Astrocyte of the cerebellum (primary cell): ENCODE results near the gene TP63.

Experiments used
- DNase-seq: peaks from one replicate; pipeline ENCODE4 v3.0.0-alpha.2; 2011; ENCODE audit warnings: low read depth
- H3K4me3 ChIP-seq: 2 replicates; pipeline ENCODE4 v1.5.1; 2011; ENCODE audit warnings: mild to moderate bottlenecking, low read depth, low read length, moderate library complexity
- in situ Hi-C: cut with HindIII; loops from 2 replicates; pipeline ENCODE4 v1.10.0; 2017; ENCODE audit warnings: low sequenced_read_pairs
- TF ChIP-seq, protein P1 (sequence below): IDR thresholded peaks from 2 replicates; pipeline ENCODE4 v1.5.1; 2012; ENCODE audit warnings: low read length, low read depth, moderate library complexity, mild to moderate bottlenecking; ENCODE audit errors: missing control alignments

TP63 gene

DNA sequence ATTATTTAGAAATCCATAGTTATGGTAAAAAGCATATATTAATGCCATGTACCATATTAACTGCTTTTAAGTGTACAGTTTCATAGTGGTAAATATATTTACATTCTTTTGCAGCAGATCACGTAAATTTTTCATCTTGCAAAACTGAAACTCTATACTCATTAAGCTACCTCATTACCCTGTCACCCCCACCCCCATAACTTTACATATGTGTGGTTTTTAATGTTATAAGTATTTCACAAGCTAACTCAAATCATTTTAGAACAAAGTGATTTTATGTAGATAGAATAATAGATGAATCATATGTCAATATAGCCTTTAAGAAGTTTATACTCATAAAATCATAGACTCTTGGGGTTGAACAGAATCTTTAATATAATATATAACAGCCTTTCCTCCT lies 7.1 kb upstream of the TP63 start:
- DNase-seq: no peak
- no peak overlapping the region for H3K4me3 ChIP-seq

DNA sequence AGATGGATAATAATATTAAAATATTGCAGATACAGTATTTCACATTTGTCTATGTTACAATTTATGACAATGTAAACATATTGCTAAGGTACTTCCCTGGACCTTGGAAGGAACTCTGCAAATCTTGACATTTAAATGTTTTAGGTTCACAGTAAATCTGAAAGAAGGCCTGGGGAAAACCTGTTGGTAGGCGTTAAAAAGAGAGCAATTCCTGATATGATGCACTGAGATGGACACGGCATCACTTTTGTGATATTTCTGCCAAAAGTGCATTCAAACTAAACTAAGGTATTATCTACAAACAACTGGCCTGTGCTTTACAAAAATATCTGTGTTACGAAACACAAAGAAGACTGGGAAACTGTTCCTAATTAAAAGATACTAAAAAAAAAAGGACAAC lies 6.1 kb upstream of the TP63 start:
- in situ Hi-C loops: no loop called here
- no peak overlapping the region for H3K4me3 ChIP-seq
- no peak for DNase-seq
- TF ChIP-seq, protein P1, sequence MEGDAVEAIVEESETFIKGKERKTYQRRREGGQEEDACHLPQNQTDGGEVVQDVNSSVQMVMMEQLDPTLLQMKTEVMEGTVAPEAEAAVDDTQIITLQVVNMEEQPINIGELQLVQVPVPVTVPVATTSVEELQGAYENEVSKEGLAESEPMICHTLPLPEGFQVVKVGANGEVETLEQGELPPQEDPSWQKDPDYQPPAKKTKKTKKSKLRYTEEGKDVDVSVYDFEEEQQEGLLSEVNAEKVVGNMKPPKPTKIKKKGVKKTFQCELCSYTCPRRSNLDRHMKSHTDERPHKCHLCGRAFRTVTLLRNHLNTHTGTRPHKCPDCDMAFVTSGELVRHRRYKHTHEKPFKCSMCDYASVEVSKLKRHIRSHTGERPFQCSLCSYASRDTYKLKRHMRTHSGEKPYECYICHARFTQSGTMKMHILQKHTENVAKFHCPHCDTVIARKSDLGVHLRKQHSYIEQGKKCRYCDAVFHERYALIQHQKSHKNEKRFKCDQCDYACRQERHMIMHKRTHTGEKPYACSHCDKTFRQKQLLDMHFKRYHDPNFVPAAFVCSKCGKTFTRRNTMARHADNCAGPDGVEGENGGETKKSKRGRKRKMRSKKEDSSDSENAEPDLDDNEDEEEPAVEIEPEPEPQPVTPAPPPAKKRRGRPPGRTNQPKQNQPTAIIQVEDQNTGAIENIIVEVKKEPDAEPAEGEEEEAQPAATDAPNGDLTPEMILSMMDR: no peak

More for the DNA sequence above, 7.1 kb upstream of the TP63 start:
- TF ChIP-seq, protein P1: no peak
- in situ Hi-C loops: no loop called here

DNA sequence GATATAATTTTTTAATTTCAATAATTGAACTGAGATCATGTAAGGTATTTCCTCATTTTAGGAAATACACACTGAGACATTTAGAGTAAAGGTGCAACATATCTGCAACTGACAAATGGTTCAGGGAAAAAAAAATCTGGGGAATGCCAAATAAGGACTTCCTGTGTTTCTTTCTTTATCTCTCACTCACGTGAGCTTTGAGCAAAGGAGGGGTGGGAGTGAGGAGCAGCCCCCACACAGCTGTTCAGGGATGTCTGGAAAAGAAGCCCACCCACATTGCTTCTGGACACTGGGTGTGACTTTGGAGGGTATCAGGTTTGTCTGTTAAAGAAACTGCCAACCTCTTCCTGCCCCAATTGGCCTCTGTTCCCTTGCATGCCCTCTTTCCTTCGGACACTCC lies 5.6 kb upstream of the TP63 start:
- no peak for DNase-seq
- TF ChIP-seq, protein P1: no peak
- in situ Hi-C loops: no loop called here
- H3K4me3 ChIP-seq: no peak overlapping the region

DNA sequence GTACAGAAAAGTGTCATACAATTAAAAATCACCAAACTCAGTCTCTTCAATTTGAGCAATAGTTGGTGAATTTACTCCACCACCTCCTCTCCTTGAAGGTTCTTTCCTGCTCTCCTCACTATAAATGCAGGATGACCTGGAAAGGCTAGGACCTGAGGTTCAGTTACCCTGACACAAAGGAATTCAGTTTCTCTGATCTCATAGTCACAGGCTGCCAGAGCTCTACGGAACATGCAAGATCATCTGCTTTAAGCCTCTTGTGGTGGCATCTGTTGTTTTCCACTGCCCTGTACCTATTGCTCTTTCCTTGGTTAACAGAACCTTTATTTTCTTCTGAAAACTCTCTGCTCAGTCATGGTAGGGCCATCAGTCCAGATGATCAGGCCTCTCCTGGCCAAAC lies 4.9 kb upstream of the TP63 start:
- no peak overlapping the region for H3K4me3 ChIP-seq
- in situ Hi-C loops: no loop called here
- TF ChIP-seq, protein P1: no peak
- DNase-seq: no peak

DNA sequence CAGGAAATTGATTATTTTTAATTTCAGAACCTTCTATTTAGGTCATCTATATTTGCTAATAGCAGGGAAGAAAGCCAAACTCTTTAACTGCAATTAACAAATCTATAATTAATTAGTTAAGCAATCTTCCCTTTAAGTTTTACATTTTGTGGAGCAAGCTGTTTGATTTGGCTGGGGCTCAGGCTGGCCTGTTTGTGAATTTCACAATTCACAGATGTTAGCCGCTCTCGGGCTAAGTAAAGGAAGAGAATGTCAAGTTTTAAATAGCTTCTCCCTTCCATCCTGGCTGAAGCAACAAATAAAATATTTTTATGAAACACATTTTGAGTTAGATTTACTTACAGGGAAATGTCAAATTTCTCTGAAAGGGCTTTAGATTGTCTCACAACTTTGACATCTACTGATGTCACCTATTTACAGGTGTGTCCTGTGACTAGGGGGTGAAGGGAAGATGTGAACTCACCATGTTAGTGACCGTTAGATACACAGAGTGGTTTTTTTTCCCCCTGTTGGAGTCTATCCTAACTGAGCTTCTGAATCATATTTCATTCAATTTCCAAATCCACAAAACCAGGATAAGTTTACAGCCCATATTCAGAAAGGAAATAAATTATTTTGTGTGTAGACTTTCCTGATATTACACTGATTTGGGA lies 1.3 kb upstream of the TP63 start:
- TF ChIP-seq, protein P1: no peak
- no peak for DNase-seq
- in situ Hi-C loops: no loop called here
- no peak overlapping the region for H3K4me3 ChIP-seq

DNA sequence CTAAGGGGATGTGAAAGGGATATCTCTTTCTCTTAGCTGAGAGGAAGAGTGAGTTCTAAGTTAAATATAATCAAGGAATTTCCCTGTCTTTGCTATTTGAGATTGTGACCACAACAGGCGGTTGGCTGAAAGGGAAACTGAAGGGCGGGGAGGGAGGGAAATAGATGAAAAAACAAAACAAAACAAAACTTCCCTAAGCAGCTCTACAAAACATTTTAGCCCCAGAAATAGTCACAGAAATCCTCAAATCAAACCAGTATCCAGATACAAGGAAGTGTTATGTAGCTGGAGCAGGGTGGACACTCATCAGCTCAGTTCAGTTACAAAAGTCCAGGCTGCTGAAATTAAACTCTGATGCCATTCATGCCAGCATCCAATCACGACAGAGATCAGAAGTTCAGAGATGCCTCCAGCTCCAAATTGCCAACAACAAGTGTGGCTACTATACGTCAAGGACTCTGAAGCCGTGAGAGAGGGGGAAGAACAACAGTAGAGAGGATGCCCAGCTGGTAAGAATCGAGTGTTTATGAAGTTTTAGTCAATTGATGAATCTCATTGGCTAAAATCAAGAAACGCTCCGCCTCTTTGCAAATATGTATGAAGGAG lies 319 bp upstream of the TP63 start:
- in situ Hi-C loops: no loop called here
- no peak overlapping the region for H3K4me3 ChIP-seq
- TF ChIP-seq, protein P1: no peak
- DNase-seq: no peak

DNA sequence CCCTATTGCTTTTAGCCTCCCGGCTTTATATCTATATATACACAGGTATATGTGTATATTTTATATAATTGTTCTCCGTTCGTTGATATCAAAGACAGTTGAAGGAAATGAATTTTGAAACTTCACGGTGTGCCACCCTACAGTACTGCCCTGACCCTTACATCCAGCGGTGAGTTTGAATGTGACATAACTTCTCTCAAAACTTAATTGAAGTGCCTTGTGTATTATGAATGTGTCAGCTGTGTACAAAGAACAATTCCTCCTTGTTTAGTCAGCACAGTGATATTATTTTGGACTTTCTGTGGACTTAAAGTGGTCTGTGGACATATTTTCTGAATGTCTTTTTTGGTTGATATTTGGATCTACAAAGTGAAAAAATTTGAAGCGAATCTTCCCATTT lies 220 bp downstream of the TP63 start:
- in situ Hi-C loops: no loop called here
- DNase-seq: no peak
- TF ChIP-seq, protein P1: no peak
- H3K4me3 ChIP-seq: no peak overlapping the region
